Psoas muscle (tissue), 8 donors: Measurements from ENCODE around the gene CELF2. TPM values are rescaled to one million over a fixed set of nuclear protein-coding genes. Genes with fewer than 3 reads are reported as not detected.
"Not testable (repeated sequence)": the region's sequence is repeated elsewhere in the genome, so short reads cannot be mapped to it uniquely, and the experiment has no call there.

Experiments
- ATAC-seq, 4 donors: fragments of 200-7000 bp; cut with Tn5 transposase; one replicate each; pipeline ENCODE4 v1.9.1; 2020; ENCODE audit warnings: moderate library complexity in 3 of 4, mild to moderate bottlenecking in 2 of 4
- DNase-seq, 2 donors: peaks; one replicate each; pipeline ENCODE4 v3.0.0-alpha.2; 2020
- H3K27ac ChIP-seq: fragments of 200-600 bp; one replicate; pipeline ENCODE4 v1.8.0; 2022
- H3K27me3 ChIP-seq, 3 donors: fragments of 200-600 bp in 1 of 3; one replicate each; pipeline versions ENCODE4 v1.6.1 to v1.8.0; 2013 to 2022; ENCODE audit warnings: low read length in 2 of 3, mild to moderate bottlenecking in 2 of 3, moderate library complexity in 1 of 3; ENCODE audit not compliant: insufficient read depth in 3 of 3
- H3K36me3 ChIP-seq, 2 donors: fragments of 200-600 bp in 1 of 2; one replicate each; pipeline versions ENCODE4 v1.6.1 to v1.8.0; 2013 to 2022; ENCODE audit warnings: low read depth in 1 of 2, mild to moderate bottlenecking in 1 of 2, moderate library complexity in 1 of 2; ENCODE audit not compliant: insufficient read depth in 1 of 2
- H3K4me1 ChIP-seq: fragments of 200-600 bp; one replicate; pipeline ENCODE4 v1.8.0; 2022
- H3K4me3 ChIP-seq: fragments of 200-600 bp; one replicate; pipeline ENCODE4 v1.8.0; 2022; ENCODE audit warnings: mild to moderate bottlenecking
- H3K9me3 ChIP-seq: fragments of 200-600 bp; one replicate; pipeline ENCODE4 v1.8.0; 2022
- whole genome bisulfite sequencing, 3 donors: extraction: QIAGEN DNeasy Blood & Tissue Kit; methylation state at CpG; one replicate each; pipeline versions ENCODE4 v1.1.6 to v1.1.7; 2013; 5-methylcytosine and 5-hydroxymethylcytosine counted together
- intact Hi-C, 2 donors: fragments of 100-400 bp; cut with DNase I; formaldehyde crosslinking; loops; one replicate each; pipeline versions ENCODE4 v1.11.0 to v1.14.2; 2022
- polyA plus RNA-seq, 3 donors: library from polyadenylated mRNA; stranded (reverse); fragments of 200-250 nt; gene quantifications; one replicate each; pipeline ENCODE4 v1.2.3, GENCODE V29; 2013
- total RNA-seq, 4 donors: library from RNA; stranded (reverse); fragmentation: NEBNext Ultra II Directional in 2 of 4; extraction: Animal tissue kit (Norgen Biotek cat#: 25700) in 2 of 4; gene quantifications; one replicate each; pipeline versions ENCODE4 v1.2.1 to v1.2.4, GENCODE V29; 2021 to 2023
- TF ChIP-seq, protein P1 (sequence below): fragments of 200-600 bp; IDR thresholded peaks from one replicate; pipeline ENCODE4 v1.8.0; 2022; ENCODE audit warnings: antibody characterized with exemption
- donor health status: healthy with polysubstance abuse.
- donor health status: DM: no; HTN: no; CAD: no; lungs with moderate emphysema.
- donor health status: Bipolar disorder and iron deficiency.
- donor health status: healthy.
- donor health status: DM: yes; HTN: yes; CAD: no.
- donor health status: DM: no; HTN: no; CAD: no.
- donor health status: DM: no; HTN: no; CAD: no.
- donor health status: DM: yes; HTN: yes; CAD: no.

The CELF2 gene
- total and polyA plus RNA-seq, 7 donors, result 9.8 to 47.8 (median 29.0) TPM

DNA sequence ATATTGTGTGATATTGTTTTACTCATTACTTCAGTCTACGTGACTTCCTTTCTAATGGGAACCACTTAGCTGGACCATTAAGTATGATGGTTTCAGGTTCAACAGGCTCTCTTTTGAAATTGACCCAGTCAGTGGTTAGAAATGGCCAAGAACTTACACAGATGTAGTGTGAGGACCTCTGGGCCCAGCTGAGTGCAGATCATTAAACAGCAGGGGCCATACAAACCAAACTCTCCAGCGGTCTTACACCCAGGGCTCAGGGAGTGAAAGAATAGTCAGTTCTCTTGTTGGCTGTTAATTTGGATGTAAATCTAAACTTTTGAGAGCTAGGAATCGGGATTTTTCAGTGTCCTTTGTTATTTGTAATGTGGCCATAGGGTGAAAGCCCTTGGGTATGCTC lies 107.3 kb downstream of the CELF2 start:
- peaks cover 3% of the 10 kb centered on the region for H3K4me1 ChIP-seq
- H3K27ac ChIP-seq, result no peak overlapping the region
- DNase-seq, result no peak
- TF ChIP-seq, protein P1, sequence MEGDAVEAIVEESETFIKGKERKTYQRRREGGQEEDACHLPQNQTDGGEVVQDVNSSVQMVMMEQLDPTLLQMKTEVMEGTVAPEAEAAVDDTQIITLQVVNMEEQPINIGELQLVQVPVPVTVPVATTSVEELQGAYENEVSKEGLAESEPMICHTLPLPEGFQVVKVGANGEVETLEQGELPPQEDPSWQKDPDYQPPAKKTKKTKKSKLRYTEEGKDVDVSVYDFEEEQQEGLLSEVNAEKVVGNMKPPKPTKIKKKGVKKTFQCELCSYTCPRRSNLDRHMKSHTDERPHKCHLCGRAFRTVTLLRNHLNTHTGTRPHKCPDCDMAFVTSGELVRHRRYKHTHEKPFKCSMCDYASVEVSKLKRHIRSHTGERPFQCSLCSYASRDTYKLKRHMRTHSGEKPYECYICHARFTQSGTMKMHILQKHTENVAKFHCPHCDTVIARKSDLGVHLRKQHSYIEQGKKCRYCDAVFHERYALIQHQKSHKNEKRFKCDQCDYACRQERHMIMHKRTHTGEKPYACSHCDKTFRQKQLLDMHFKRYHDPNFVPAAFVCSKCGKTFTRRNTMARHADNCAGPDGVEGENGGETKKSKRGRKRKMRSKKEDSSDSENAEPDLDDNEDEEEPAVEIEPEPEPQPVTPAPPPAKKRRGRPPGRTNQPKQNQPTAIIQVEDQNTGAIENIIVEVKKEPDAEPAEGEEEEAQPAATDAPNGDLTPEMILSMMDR, result no peak
- no peaks in the 10 kb centered on the region for H3K27me3 ChIP-seq
- no peaks in the 10 kb centered on the region for H3K9me3 ChIP-seq
- no peaks in the 10 kb centered on the region for H3K36me3 ChIP-seq
- ATAC-seq, result no peak
- H3K4me3 ChIP-seq, result no peak overlapping the region
- WGBS, 3 donors, result 89 to 93% (median 92%) methylated on average over 3 of the region's 3 CpGs
- intact Hi-C loops, result no loop called here

DNA sequence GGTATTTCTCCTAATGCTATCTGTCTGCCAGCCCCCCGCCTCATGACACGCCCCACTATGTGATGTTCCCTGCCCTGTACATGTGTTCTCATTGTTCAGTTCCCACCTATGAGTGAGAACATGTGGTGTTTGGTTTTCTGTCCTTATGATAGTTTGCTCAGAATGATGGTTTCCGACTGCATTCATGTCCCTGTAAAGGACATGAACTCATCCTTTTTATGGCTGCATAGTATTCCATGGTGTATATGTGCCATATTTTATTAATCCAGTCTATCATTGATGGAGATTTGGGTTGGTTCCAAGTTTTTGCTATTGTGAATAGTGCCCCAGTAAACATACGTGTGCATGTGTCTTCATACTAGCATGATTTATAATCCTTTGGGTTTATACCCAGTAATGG lies 109.3 kb downstream of the CELF2 start:
- H3K27me3 ChIP-seq, intact Hi-C loops, H3K27ac ChIP-seq, H3K9me3 ChIP-seq, H3K4me3 ChIP-seq, H3K36me3 ChIP-seq, DNase-seq, ATAC-seq: not testable (repeated sequence)
- H3K4me1 ChIP-seq, result peaks cover 12% of the 10 kb centered on the region
- WGBS, 3 donors, result 94 to 97% (median 96%) methylated on average over 4 of the region's 4 CpGs

DNA sequence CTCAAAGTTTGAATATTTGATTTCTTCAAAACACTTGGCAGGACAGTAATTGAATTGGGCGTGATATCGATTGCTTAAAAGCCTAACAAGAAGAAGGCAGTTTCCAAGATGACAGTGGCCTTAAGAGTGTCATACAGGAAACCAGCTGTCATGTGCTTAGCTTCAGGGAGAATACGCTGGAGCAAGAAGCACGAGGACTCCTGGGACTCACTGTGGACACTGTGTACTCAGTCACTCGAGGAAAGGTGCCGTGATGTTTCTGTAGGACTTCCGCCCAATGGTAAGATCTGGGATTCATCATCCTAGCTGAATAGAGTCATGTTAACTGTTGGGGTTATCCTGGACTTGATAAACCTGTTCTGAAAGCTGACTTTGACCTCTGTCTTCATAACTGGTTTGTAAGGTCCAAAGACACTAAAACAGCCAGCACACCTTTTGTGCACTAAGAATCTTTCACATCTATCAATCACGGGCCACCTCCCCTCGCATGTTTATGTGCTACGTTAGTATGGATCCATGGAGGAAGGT lies 113.5 kb downstream of the CELF2 start:
- Histone ChIP-seq H3K4me3 (no peak overlapping the region), H3K4me1 (peaks cover 12% of the 10 kb centered on the region), H3K27me3 (no peaks in the 10 kb centered on the region), H3K27ac (no peak overlapping the region), H3K36me3 (no peaks in the 10 kb centered on the region), H3K9me3 (no peaks in the 10 kb centered on the region)
- DNase-seq, result no peak
- TF ChIP-seq, protein P1, result no peak
- peak in 1 of 4 donors; percentile 42 for ATAC-seq
- 80 to 92% (median 87%) methylated on average over 10 of the region's 10 CpGs for WGBS, 3 donors
- intact Hi-C loops, result no loop called here

DNA sequence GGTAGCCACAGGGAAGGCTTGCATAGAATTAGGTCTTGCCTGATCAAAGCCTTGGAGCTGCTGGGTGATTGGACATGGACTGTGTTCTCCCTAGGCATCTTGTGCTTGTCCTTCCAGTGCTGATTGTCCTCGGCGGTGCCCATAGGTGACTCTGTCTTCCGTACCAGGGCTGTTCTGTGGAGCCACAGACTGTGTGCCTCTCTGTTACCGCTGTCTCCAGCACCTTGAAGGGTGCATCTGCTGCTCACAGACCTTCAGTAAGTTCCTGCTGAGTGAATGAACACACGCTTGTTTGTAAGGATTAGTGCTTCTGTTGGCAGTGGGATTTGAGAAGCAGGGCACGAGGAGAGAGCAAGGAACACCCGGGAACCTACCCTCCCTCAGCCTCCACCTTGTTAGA lies 116.7 kb downstream of the CELF2 start:
- intact Hi-C loops, result no loop called here
- H3K9me3 ChIP-seq, result no peaks in the 10 kb centered on the region
- peaks cover 19% of the 10 kb centered on the region for H3K4me1 ChIP-seq
- TF ChIP-seq, protein P1, result no peak
- ATAC-seq (no peak), DNase-seq (no peak)
- WGBS, 3 donors, result 80 to 92% (median 81%) methylated on average over 7 of the region's 7 CpGs
- H3K27me3 ChIP-seq, result no peaks in the 10 kb centered on the region
- H3K4me3 ChIP-seq, result no peak overlapping the region
- H3K27ac ChIP-seq, result no peak overlapping the region
- H3K36me3 ChIP-seq, result no peaks in the 10 kb centered on the region

DNA sequence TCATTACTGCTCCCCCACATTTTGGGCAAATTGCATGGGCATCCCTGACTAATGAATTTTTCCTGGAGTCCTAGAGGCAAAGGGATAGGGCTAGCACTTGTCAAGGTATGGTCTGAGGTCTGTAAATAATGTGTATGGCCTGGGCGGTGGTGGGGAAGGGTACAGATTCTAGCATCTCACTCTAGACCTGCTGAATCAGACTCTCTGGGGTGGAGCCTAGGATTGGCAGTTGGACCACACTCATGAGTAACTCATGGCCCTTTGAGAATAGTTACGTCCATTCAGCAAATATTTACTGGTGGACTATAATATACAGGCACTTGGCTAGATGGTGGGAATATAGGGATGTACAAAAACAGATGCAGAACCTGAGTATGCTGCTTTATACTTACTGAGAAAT lies 118.0 kb downstream of the CELF2 start:
- ATAC-seq (peak in 2 of 4 donors; percentile 53 to 69), DNase-seq (no peak)
- peaks cover 9% of the 10 kb centered on the region for H3K4me1 ChIP-seq
- no peaks in the 10 kb centered on the region for H3K27me3 ChIP-seq
- H3K9me3 ChIP-seq, result no peaks in the 10 kb centered on the region
- no peaks in the 10 kb centered on the region for H3K36me3 ChIP-seq
- 77 to 90% (median 80%) methylated on average over 2 of the region's 2 CpGs for WGBS, 3 donors
- no peak overlapping the region for H3K27ac ChIP-seq
- no peak overlapping the region for H3K4me3 ChIP-seq
- TF ChIP-seq, protein P1, result no peak
- intact Hi-C loops, result no loop called here
